Kidney (tissue), 14 donors: Measurements from ENCODE around the gene PARP6. TPM values are rescaled to one million over a fixed set of nuclear protein-coding genes. Genes with fewer than 3 reads are reported as not detected.

ENCODE experiments used
- DNase-seq, 5 donors: peaks; one replicate each; pipeline ENCODE4 v3.0.0-alpha.2; 2013 to 2020
- FAIRE-seq: peaks from 2 replicates; lab custom pipeline; 2012; peaks lifted over from hg19 to GRCh38; lab: Jason Lieb, UNC
- H3K27ac ChIP-seq, 2 donors: one replicate each; pipeline ENCODE4 v1.7.0; 2013; ENCODE audit warnings: low read depth in 2 of 2, low read length in 2 of 2, inconsistent platforms in 1 of 2
- H3K27me3 ChIP-seq: one replicate; pipeline ENCODE4 v1.7.1; 2013; ENCODE audit warnings: low read length, inconsistent platforms; ENCODE audit not compliant: control insufficient read depth, insufficient read depth
- H3K36me3 ChIP-seq, 3 donors: one replicate each; pipeline versions ENCODE4 v1.7.0 to v1.7.1; 2013; ENCODE audit warnings: low read length in 3 of 3, control low read depth in 1 of 3, inconsistent platforms in 1 of 3; ENCODE audit not compliant: insufficient read depth in 3 of 3, control insufficient read depth in 2 of 3
- H3K4me1 ChIP-seq, 3 donors: one replicate each; pipeline versions ENCODE4 v1.7.0 to v1.7.1; 2013; ENCODE audit warnings: low read length in 3 of 3, inconsistent platforms in 1 of 3, low read depth in 1 of 3; ENCODE audit not compliant: control insufficient read depth in 2 of 3, insufficient read depth in 2 of 3
- H3K4me3 ChIP-seq, 3 donors: one replicate each; pipeline versions ENCODE4 v1.7.0 to v1.8.1; 2013; ENCODE audit warnings: low read length in 3 of 3, control low read depth in 1 of 3, inconsistent platforms in 1 of 3
- H3K9ac ChIP-seq, 3 donors: one replicate each; pipeline versions ENCODE4 v1.7.0 to v1.7.1; 2013; ENCODE audit warnings: low read length in 3 of 3, control low read depth in 1 of 3, inconsistent platforms in 1 of 3
- H3K9me3 ChIP-seq, 3 donors: one replicate each; pipeline versions ENCODE4 v1.7.0 to v1.7.1; 2013; ENCODE audit warnings: low read length in 3 of 3, control low read depth in 1 of 3, inconsistent platforms in 1 of 3; ENCODE audit not compliant: control insufficient read depth in 2 of 3, insufficient read depth in 1 of 3
- intact Hi-C: fragments of 100-400 bp; cut with DNase I; formaldehyde crosslinking; loops from one replicate; pipeline ENCODE4 v1.11.1; 2022
- polyA plus RNA-seq: library from polyadenylated mRNA; stranded (reverse); fragments of 350-450 nt; fragmentation: Illumina TruSeq; extraction: RNeasy Lipid Tissue Mini Kit (QIAGEN cat#74804); gene quantifications from one replicate; pipeline ENCODE4 v1.2.3, GENCODE V29; 2014; ENCODE audit warnings: low read depth, low replicate concordance; ENCODE audit not compliant: insufficient read depth
- total RNA-seq: library from RNA; stranded (reverse); fragmentation: NEBNext Ultra II Directional; extraction: Animal tissue kit (Norgen Biotek cat#: 25700); gene quantifications from one replicate; pipeline ENCODE4 v1.2.1, GENCODE V29; 2021
- TF ChIP-seq, protein P1 (sequence below): IDR thresholded peaks from 3 replicates; pipeline ENCODE4 v1.5.1; 2012; ENCODE audit warnings: mild to moderate bottlenecking, moderate library complexity, borderline replicate concordance; ENCODE audit not compliant: insufficient read depth; ENCODE audit errors: extremely low read depth
- donor health status: control.
- donor health status: control.
- donor health status: control.
- donor health status: control.
- donor health status: control.
- donor health status: DM: yes; HTN: yes; CAD: no.
- donor health status: Normal renal cell carcinoma (clear cell type).

PARP6 gene
- total and polyA plus RNA-seq, 2 donors from 2014 or later: 50.4 to 69.7 TPM

- Histone ChIP-seq H3K4me3 (peak overlapping the region; percentile 78 to 83 (median 80)), H3K9me3 (no peaks in the 10 kb centered on the region), H3K9ac (peak overlapping the region; percentile 55 to 86 (median 85)), H3K4me1 (peaks cover 0 to 11% (median 3%) of the 10 kb centered on the region in 3 donors), H3K27me3 (no peaks in the 10 kb centered on the region), H3K27ac (peak overlapping the region; percentile 78 to 85), H3K36me3 (peaks cover 2 to 13% (median 8%) of the 10 kb centered on the region in 3 donors)
- FAIRE-seq: no peak
- intact Hi-C loops: no loop called here
- TF ChIP-seq, protein P1, sequence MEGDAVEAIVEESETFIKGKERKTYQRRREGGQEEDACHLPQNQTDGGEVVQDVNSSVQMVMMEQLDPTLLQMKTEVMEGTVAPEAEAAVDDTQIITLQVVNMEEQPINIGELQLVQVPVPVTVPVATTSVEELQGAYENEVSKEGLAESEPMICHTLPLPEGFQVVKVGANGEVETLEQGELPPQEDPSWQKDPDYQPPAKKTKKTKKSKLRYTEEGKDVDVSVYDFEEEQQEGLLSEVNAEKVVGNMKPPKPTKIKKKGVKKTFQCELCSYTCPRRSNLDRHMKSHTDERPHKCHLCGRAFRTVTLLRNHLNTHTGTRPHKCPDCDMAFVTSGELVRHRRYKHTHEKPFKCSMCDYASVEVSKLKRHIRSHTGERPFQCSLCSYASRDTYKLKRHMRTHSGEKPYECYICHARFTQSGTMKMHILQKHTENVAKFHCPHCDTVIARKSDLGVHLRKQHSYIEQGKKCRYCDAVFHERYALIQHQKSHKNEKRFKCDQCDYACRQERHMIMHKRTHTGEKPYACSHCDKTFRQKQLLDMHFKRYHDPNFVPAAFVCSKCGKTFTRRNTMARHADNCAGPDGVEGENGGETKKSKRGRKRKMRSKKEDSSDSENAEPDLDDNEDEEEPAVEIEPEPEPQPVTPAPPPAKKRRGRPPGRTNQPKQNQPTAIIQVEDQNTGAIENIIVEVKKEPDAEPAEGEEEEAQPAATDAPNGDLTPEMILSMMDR: no peak
- peak in 3 of 5 donors; percentile 18 to 42 (median 36) for DNase-seq
Observed at GRCh38 chr15:72271895-72272212, 500 bp downstream of the PARP6 start.

DNA sequence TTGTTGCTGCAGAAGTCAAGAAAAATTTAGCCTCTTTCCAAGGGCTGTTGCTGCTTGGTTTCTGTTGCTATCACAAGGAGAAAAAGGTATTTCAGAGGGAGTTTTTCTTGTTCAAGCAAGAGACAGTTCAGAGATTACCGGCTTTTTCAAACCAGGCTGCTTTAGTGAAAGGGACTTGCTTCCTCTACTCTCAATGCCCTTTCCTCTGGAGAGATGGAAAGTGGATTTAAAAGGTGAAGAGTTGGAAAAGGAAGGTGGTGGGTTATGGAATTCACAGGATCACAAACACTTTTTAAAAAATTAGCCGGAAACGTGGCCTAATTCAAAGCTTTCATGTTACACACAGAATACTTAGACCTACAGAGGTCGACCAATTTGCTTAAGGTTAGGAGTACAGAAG is 1.1 kb downstream of the PARP6 start:
- FAIRE-seq (no peak), DNase-seq (no peak)
- Histone ChIP-seq H3K4me1 (peaks cover 0 to 11% (median 3%) of the 10 kb centered on the region in 3 donors), H3K9me3 (no peaks in the 10 kb centered on the region), H3K4me3 (peak overlapping the region in 2 of 3 donors; percentile 78 to 80), H3K27me3 (no peaks in the 10 kb centered on the region), H3K27ac (no peak overlapping the region), H3K36me3 (peaks cover 2 to 19% (median 14%) of the 10 kb centered on the region in 3 donors), H3K9ac (peak overlapping the region in 2 of 3 donors; percentile 55 to 86)
- TF ChIP-seq, protein P1: no peak
- intact Hi-C loops: no loop called here

DNA sequence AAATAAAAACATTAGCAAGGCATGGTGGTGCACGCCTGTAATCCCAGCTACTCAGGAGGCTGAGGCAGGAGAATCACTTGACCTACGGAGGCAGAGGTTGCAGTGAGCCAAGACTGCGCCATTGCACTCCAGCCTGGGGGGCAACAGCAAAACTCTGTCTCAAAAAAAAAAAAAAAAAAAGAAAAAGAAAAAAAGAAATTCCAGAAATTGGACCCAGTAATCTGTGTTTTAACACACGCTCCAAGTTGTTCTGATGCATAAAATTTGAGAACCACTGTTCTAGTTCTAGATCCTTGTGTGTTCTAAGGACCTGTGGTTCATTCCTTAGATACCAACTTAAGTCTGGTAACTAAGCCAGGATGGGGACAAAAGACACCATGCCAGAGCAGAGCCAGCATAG is 2.6 kb downstream of the PARP6 start:
- intact Hi-C loops: no loop called here

More for the DNA sequence above, 2.6 kb downstream of the PARP6 start:
- no peak overlapping the region for H3K27ac ChIP-seq
- no peak for FAIRE-seq
- no peak for DNase-seq
- TF ChIP-seq, protein P1: no peak
- H3K9me3 ChIP-seq: no peaks in the 10 kb centered on the region
- peaks cover 0 to 11% (median 3%) of the 10 kb centered on the region in 3 donors for H3K4me1 ChIP-seq
- no peak overlapping the region for H3K9ac ChIP-seq
- no peaks in the 10 kb centered on the region for H3K27me3 ChIP-seq
- no peak overlapping the region for H3K4me3 ChIP-seq
- H3K36me3 ChIP-seq: peaks cover 8 to 34% (median 24%) of the 10 kb centered on the region in 3 donors
